WTC11 (cell line): ENCODE measurements around the gene RACGAP1. TPM values are rescaled to one million over a fixed set of nuclear protein-coding genes. Genes with fewer than 3 reads are reported as not detected.

Source experiments
- ATAC-seq: fragments of 200-7000 bp; cut with Tn5 transposase; 2 replicates; pipeline ENCODE4 v1.10.0; 2021; ENCODE audit warnings: mild to moderate bottlenecking, moderate library complexity
- CTCF ChIA-PET: fragments of 300-600 bp; sonication (Branson Sonifier 250); formaldehyde crosslinking; loops from one replicate; lab custom pipeline; 2021; ENCODE audit warnings: antibody characterized with exemption; lab: Charles Lee
- POLR2A ChIA-PET: fragments of 350-600 bp; sonication (Branson Sonifier 250); formaldehyde crosslinking; loops from one replicate; lab custom pipeline; 2021; ENCODE audit warnings: antibody characterized with exemption; lab: Charles Lee
- DNase-seq: peaks from one replicate; pipeline ENCODE4 v3.0.0; 2021; ENCODE audit warnings: low spot score
- H3K27ac Mint-ChIP-seq: 2 replicates; pipeline ENCODE4 v1.8.0; 2021; ENCODE audit warnings: mixed read lengths
- H3K27me3 Mint-ChIP-seq: 2 replicates; pipeline ENCODE4 v1.8.0; 2021; ENCODE audit warnings: low read depth, mild to moderate bottlenecking, moderate library complexity, mixed read lengths
- H3K36me3 Mint-ChIP-seq: 2 replicates; pipeline ENCODE4 v1.8.0; 2021; ENCODE audit warnings: mixed read lengths
- H3K4me1 Mint-ChIP-seq: 2 replicates; pipeline ENCODE4 v1.8.0; 2022; ENCODE audit warnings: mixed read lengths
- H3K4me3 Mint-ChIP-seq: 2 replicates; pipeline ENCODE4 v1.8.0; 2021; ENCODE audit warnings: mild to moderate bottlenecking, moderate library complexity, mixed read lengths
- H3K9me3 Mint-ChIP-seq: 2 replicates; pipeline ENCODE4 v1.8.0; 2021; ENCODE audit warnings: mixed read lengths
- ARID4B ChIP-seq: sonication (generic); formaldehyde crosslinking; IDR thresholded peaks from 2 replicates; pipeline ENCODE4 v1.8.0; 2023; ENCODE audit warnings: missing genetic modification reagents, mild to moderate bottlenecking, borderline replicate concordance
- CREM ChIP-seq: sonication (generic); formaldehyde crosslinking; IDR thresholded peaks from 2 replicates; pipeline ENCODE4 v1.8.1; 2022; ENCODE audit warnings: mild to moderate bottlenecking, missing genetic modification reagents, moderate library complexity
- ESRRA ChIP-seq: sonication (generic); formaldehyde crosslinking; IDR thresholded peaks from 2 replicates; pipeline ENCODE4 v1.8.1; 2022; ENCODE audit warnings: mild to moderate bottlenecking, missing genetic modification reagents, borderline replicate concordance
- NR2C2 ChIP-seq: sonication (generic); formaldehyde crosslinking; IDR thresholded peaks from 2 replicates; pipeline ENCODE4 v1.8.0; 2022; ENCODE audit warnings: mild to moderate bottlenecking, missing genetic modification reagents
- NR3C1 ChIP-seq: sonication (generic); formaldehyde crosslinking; conservative IDR thresholded peaks from 2 replicates; pipeline ENCODE4 v1.8.1; 2023; ENCODE audit warnings: low read depth, mild to moderate bottlenecking, missing genetic modification reagents
- PRDM15 ChIP-seq: sonication (generic); formaldehyde crosslinking; IDR thresholded peaks from 2 replicates; pipeline ENCODE4 v1.8.0; 2022; ENCODE audit warnings: missing genetic modification reagents
- RORB ChIP-seq: fragments of 250-450 bp; sonication (Bioruptor Pico); IDR thresholded peaks from 2 replicates; pipeline ENCODE4 v1.9.0; 2021; ENCODE audit warnings: mild to moderate bottlenecking
- TCF7 ChIP-seq: sonication (generic); formaldehyde crosslinking; IDR thresholded peaks from 2 replicates; pipeline ENCODE4 v1.8.0; 2022; ENCODE audit warnings: mild to moderate bottlenecking, low read depth, missing genetic modification reagents, moderate library complexity
- TEAD4 ChIP-seq: sonication (generic); formaldehyde crosslinking; IDR thresholded peaks from 2 replicates; pipeline ENCODE4 v1.8.0; 2022; ENCODE audit warnings: mild to moderate bottlenecking, missing genetic modification reagents
- USF1 ChIP-seq: sonication (generic); formaldehyde crosslinking; IDR thresholded peaks from 2 replicates; pipeline ENCODE4 v1.8.0; 2022; ENCODE audit warnings: mild to moderate bottlenecking, missing genetic modification reagents
- ZBTB43 ChIP-seq: sonication (generic); formaldehyde crosslinking; IDR thresholded peaks from 2 replicates; pipeline ENCODE4 v1.8.1; 2023; ENCODE audit warnings: mild to moderate bottlenecking, missing genetic modification reagents
- ZNF396 ChIP-seq: fragments of 250-450 bp; sonication (Bioruptor Pico); IDR thresholded peaks from 2 replicates; pipeline ENCODE4 v1.8.0; 2021; ENCODE audit warnings: mild to moderate bottlenecking, moderate library complexity, borderline replicate concordance
- ZNF423 ChIP-seq: fragments of 250-450 bp; sonication (Bioruptor Pico); IDR thresholded peaks from 2 replicates; pipeline ENCODE4 v2.1.2; 2022; ENCODE audit warnings: mild to moderate bottlenecking, moderate library complexity
- total RNA-seq: library from RNA; stranded (reverse); gene quantifications from 3 replicates; pipeline ENCODE4 v1.2.3, GENCODE V29; 2021
- TF ChIP-seq, protein P1 (sequence below): sonication (generic); formaldehyde crosslinking; IDR thresholded peaks from 2 replicates; pipeline ENCODE4 v1.8.1; 2022; ENCODE audit warnings: low read depth, mild to moderate bottlenecking, moderate library complexity, missing genetic modification reagents, borderline replicate concordance
- TF ChIP-seq, protein P2 (sequence below): fragments of 250-450 bp; sonication (Bioruptor Pico); IDR thresholded peaks from 2 replicates; pipeline ENCODE4 v1.8.0; 2021; ENCODE audit warnings: mild to moderate bottlenecking

The RACGAP1 gene
- total RNA-seq, 1 experiment from 2014 or later, result 87.7 TPM

DNA sequence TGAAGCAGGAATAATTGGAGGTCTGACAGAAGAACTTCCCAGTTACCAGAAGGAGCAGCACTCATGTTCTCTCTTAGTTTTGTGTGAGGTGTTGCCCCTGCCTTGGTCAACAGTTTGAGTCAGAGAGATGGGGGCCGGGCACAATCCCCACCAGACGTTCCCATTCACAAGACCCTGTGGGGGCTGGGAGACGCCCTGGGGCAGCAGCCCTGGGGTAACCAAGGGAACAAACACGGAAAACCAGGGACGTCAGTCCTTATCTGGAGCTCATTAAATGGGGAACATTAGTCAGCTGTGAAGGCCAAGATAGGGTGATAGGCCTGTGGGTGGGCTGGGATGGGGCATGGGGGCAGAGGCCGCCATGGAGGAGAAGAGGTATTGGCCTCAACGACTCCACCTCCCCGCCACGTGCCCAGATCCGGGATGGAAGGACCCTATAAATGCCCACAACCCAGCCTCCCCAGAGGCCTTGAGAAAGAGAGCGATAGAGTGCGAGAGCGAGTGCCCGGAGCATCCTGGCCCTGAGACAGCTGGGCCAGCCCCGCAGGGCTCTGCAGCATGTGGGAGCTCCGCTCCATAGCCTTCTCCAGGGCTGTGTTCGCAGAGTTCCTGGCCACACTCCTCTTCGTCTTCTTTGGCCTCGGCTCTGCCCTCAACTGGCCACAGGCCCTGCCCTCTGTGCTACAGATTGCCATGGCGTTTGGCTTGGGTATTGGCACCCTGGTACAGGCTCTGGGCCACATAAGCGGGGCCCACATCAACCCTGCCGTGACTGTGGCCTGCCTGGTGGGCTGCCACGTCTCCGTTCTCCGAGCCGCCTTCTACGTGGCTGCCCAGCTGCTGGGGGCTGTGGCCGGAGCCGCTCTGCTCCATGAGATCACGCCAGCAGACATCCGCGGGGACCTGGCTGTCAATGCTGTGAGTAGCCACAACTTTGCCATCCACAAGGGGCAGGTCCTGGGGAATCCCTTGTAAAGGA is 74.7 kb downstream of the RACGAP1 start, which contains the start of gene AQP2 (continued):
- TF ChIP-seq PRDM15 (CRISPR knock-in tag), result no peak
- TF ChIP-seq TCF7 (CRISPR knock-in tag), result no peak
- no peak for TF ChIP-seq ZBTB43 (CRISPR knock-in tag)

DNA sequence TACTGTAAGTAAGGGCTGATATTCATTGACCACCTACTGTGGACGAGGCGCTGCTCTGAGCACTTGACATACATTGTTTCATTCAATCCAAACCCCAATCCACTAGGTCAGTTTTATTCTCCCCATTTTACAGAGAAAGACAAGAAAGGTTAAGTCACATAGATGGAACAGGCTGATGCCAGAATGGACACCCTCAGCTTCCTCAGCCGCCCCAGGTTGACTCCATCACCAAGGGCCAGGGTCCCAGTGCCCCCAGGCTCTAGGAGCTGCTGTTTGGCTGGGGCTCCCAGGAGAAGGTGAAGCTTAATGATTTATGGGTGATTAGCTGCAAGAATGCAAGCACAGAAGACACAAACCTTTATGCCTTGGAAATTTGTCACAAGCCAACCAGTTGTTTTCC is 75.4 kb downstream of the RACGAP1 start:
- POLR2A ChIA-PET, result no interaction called here
- Mint-ChIP-seq H3K27ac (no peak overlapping the region), H3K27me3 (peaks cover 10% of the 10 kb centered on the region; the same call in 1 of the 2 replicates), H3K9me3 (no peaks in the 10 kb centered on the region), H3K4me3 (no peak overlapping the region), H3K4me1 (peaks cover 26% of the 10 kb centered on the region), H3K36me3 (no peaks in the 10 kb centered on the region)
- ATAC-seq (no peak), DNase-seq (no peak)
- CTCF ChIA-PET, result interaction anchor here (1.1 to 8.2 kb wide), 6 partner anchors 10 to 162 kb away, joined by 3 to 168 read pairs (median 6); partner anchors contain the start of genes AQP5 and AQP6
- no peak for TF ChIP-seq CREM
- TF ChIP-seq, protein P1, sequence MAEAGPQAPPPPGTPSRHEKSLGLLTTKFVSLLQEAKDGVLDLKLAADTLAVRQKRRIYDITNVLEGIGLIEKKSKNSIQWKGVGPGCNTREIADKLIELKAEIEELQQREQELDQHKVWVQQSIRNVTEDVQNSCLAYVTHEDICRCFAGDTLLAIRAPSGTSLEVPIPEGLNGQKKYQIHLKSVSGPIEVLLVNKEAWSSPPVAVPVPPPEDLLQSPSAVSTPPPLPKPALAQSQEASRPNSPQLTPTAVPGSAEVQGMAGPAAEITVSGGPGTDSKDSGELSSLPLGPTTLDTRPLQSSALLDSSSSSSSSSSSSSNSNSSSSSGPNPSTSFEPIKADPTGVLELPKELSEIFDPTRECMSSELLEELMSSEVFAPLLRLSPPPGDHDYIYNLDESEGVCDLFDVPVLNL (CRISPR knock-in tag), result no peak
- TF ChIP-seq ZNF396 (CRISPR knock-in tag), result no peak
- TF ChIP-seq NR3C1 (CRISPR knock-in tag), result no peak
- no peak for TF ChIP-seq RORB
- TF ChIP-seq, protein P2, sequence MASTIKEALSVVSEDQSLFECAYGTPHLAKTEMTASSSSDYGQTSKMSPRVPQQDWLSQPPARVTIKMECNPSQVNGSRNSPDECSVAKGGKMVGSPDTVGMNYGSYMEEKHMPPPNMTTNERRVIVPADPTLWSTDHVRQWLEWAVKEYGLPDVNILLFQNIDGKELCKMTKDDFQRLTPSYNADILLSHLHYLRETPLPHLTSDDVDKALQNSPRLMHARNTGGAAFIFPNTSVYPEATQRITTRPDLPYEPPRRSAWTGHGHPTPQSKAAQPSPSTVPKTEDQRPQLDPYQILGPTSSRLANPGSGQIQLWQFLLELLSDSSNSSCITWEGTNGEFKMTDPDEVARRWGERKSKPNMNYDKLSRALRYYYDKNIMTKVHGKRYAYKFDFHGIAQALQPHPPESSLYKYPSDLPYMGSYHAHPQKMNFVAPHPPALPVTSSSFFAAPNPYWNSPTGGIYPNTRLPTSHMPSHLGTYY (CRISPR knock-in tag), result no peak
- TF ChIP-seq NR2C2 (CRISPR knock-in tag), result no peak

GRCh38 chr12:49948866-49949845 is 76.1 kb downstream of the RACGAP1 start:
- DNase-seq, result no peak
- ChIA-PET CTCF (interaction anchor here (0.6 to 8.2 kb wide), 7 partner anchors 10 to 162 kb away, joined by 3 to 168 read pairs (median 4); partner anchors contain the start of genes AQP5 and AQP6), POLR2A (no interaction called here)
- peaks cover 27% of the 10 kb centered on the region for H3K4me1 Mint-ChIP-seq
- no peaks in the 10 kb centered on the region for H3K9me3 Mint-ChIP-seq
- no peak for ATAC-seq
- peaks cover 9% of the 10 kb centered on the region; the same call in 1 of the 2 replicates for H3K27me3 Mint-ChIP-seq
- no peak overlapping the region for H3K4me3 Mint-ChIP-seq
- no peaks in the 10 kb centered on the region for H3K36me3 Mint-ChIP-seq
- no peak overlapping the region for H3K27ac Mint-ChIP-seq
- TF ChIP-seq TEAD4 (CRISPR knock-in tag) (no peak), ZNF423 (CRISPR knock-in tag) (no peak), ESRRA (no peak), USF1 (no peak), ARID4B (CRISPR knock-in tag) (no peak)
